ENCODE data around the gene TBC1D19. TPM values are rescaled to one million over a fixed set of nuclear protein-coding genes. Genes with fewer than 3 reads are reported as not detected.

The TBC1D19 gene
- total and polyA plus RNA-seq, 2 of the 4 experiments (the other 2 are of a cell fraction) = 9.9 to 17.6 TPM

DNA sequence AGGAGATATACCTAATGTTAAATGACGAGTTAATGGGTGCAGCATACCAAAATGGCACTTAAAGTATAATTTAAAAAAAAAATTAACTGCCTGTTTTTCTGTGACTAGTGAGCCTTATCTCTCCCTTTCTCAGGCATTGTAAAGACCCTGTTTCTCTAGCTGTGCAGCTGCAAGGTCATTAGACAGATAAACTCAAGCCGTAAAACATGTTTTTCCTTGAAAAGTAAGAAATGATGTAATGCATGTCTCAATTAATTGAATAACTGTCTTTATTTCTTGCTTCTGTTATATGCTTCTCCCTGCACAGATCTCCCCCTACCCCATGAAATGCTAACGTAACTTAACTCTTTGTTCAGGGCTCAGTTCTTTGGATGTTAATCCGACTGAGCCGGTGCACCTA lies 10.5 kb downstream of the TBC1D19 start:
- Histone ChIP-seq H3K18ac (ENCODE audit: low read depth, low read length) (no peak overlapping the region), H2AFZ (replicated peaks; ENCODE audit: low read length, poor library complexity) (no peak overlapping the region), H2AK9ac (replicated peaks; ENCODE audit: low read depth, low read length, poor library complexity) (no peak overlapping the region), H3K79me1 (ENCODE audit: low read depth in 1 of 2, low read length in 2 of 2) (peaks cover 4 to 9% of the 10 kb centered on the region in 2 experiments; a peak in 3 of 4 replicates), H4K91ac (ENCODE audit: insufficient read depth, low read depth, low read length) (no peak overlapping the region), H3K4me3 (ENCODE audit: insufficient read depth, low read depth, low read length) (no peak overlapping the region), H2AK5ac (ENCODE audit: low read depth, low read length) (no peak overlapping the region), H3K27ac (ENCODE audit: insufficient read depth, low read length) (no peak overlapping the region), H3K9ac (ENCODE audit: low read depth, low read length) (no peak overlapping the region), H2BK20ac (ENCODE audit: low read depth, low read length) (no peak overlapping the region), H2BK5ac (ENCODE audit: low read depth, low read length, poor library complexity, severe bottlenecking) (no peak overlapping the region), H3K36me3 (ENCODE audit: control insufficient read depth, insufficient read depth, low read length) (no peaks in the 10 kb centered on the region), H4K20me1 (ENCODE audit: insufficient read depth, low read length) (peaks cover 3% of the 10 kb centered on the region; the same call in 1 of the 2 replicates), H3K9me3 (ENCODE audit: control insufficient read depth, insufficient read depth, low read length) (no peaks in the 10 kb centered on the region), H2BK120ac (ENCODE audit: low read depth, low read length) (no peak overlapping the region), H4K8ac (ENCODE audit: low read depth in 2 of 2, low read length in 2 of 2) (no peak overlapping the region), H3K9me1 (ENCODE audit: insufficient read depth, low read length) (0 out of 2 replicates have a peak, but pooled peaks cover 1% of the 10 kb centered on the region), H3K4me2 (ENCODE audit: low read depth, low read length) (no peak overlapping the region), H3K14ac (replicated peaks; ENCODE audit: low read depth, low read length) (no peak overlapping the region), H2BK15ac (ENCODE audit: low read depth, low read length) (no peak overlapping the region), H3K27me3 (ENCODE audit: control insufficient read depth, insufficient read depth, low read length) (no peaks in the 10 kb centered on the region), H3K4me1 (ENCODE audit: control insufficient read depth, insufficient read depth, low read length) (no peaks in the 10 kb centered on the region), H4K5ac (ENCODE audit: low read depth, low read length) (no peak overlapping the region), H3K56ac (ENCODE audit: extremely low read depth, insufficient read depth, low read length) (no peak overlapping the region), H3K23ac (ENCODE audit: low read depth, low read length) (no peak overlapping the region), H3K4ac (ENCODE audit: low read depth, low read length) (no peak overlapping the region)
- WGBS, 2 experiments (ENCODE audit: extremely low coverage in 2 of 2, insufficient read length in 1 of 2) = 100% methylated on average over 2 of the region's 5 CpGs; no CpG with 5 or more reads in 1 of the 2 experiments
- ATAC-seq (ENCODE audit: low read depth) (no peak), DNase-seq (no peak)
- intact Hi-C loops (cut with micrococcal nuclease) = no loop called here
- ChIA-PET CTCF (no interaction called here), POLR2A (ENCODE audit: unreplicated experiment) (no interaction called here)
- dilution Hi-C loops (cut with HindIII; ENCODE audit: low sequenced_read_pairs, unreplicated experiment) = no loop called here
- no TSS peak for BruUV-seq (replicated peaks)
- TF ChIP-seq MAFK (IDR thresholded peaks at IDR 0.05; ENCODE audit: low read depth, low read length) (no peak), NFE2L2 (IDR thresholded peaks at IDR 0.05; ENCODE audit: low read depth, low read length) (no peak), CEBPB (IDR thresholded peaks at IDR 0.05; ENCODE audit: low read depth, low read length) (no peak), MXI1 (IDR thresholded peaks at IDR 0.05; ENCODE audit: borderline replicate concordance, low read depth, low read length) (no peak), POLR2A (IDR thresholded peaks at IDR 0.05; ENCODE audit: low read depth, low read length) (no peak), MAZ (IDR thresholded peaks at IDR 0.05; ENCODE audit: borderline replicate concordance, low read depth, low read length) (no peak), RFX5 (IDR thresholded peaks at IDR 0.05; ENCODE audit: low read depth, low read length) (no peak), CTCF (conservative IDR thresholded peaks at IDR 0.05; ENCODE audit: low read depth, low read length) (no peak), BHLHE40 (IDR thresholded peaks at IDR 0.05; ENCODE audit: low read depth, low read length) (no peak), CHD1 (IDR thresholded peaks at IDR 0.05; ENCODE audit: low read depth, low read length) (no peak), RCOR1 (IDR thresholded peaks at IDR 0.05; ENCODE audit: insufficient replicate concordance, low read length) (no peak), FOS (IDR thresholded peaks at IDR 0.05; ENCODE audit: low read depth, low read length) (no peak)
- TF ChIP-seq, protein P1, sequence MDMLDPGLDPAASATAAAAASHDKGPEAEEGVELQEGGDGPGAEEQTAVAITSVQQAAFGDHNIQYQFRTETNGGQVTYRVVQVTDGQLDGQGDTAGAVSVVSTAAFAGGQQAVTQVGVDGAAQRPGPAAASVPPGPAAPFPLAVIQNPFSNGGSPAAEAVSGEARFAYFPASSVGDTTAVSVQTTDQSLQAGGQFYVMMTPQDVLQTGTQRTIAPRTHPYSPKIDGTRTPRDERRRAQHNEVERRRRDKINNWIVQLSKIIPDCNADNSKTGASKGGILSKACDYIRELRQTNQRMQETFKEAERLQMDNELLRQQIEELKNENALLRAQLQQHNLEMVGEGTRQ (IDR thresholded peaks at IDR 0.05; ENCODE audit: low read depth, low read length) = no peak
- in situ Hi-C loops (cut with MboI; ENCODE audit: low sequenced_read_pairs) = no loop called here

All from IMR-90 (cell line).